Epithelial cell of esophagus (primary cell): ENCODE results near the gene RASGEF1C.

Experiments used
- DNase-seq: peaks from one replicate; pipeline ENCODE4 v3.0.0; 2010; ENCODE audit warnings: low read depth
- H3K4me3 ChIP-seq: 2 replicates; pipeline ENCODE4 v1.5.1; 2011; ENCODE audit warnings: mild to moderate bottlenecking, low read length, control low read depth
- CTCF ChIP-seq: IDR thresholded peaks from 2 replicates; pipeline ENCODE4 v1.5.1; 2011; ENCODE audit warnings: low read depth, mild to moderate bottlenecking, low read length, control low read depth, inconsistent platforms; ENCODE audit not compliant: insufficient read depth; ENCODE audit errors: missing control alignments

RASGEF1C gene

GRCh38 chr5:180216646-180217171 lies 7.7 kb upstream of the RASGEF1C start:
- no peak for TF ChIP-seq CTCF
- DNase-seq, result no peak
- H3K4me3 ChIP-seq, result no peak overlapping the region

- H3K4me3 ChIP-seq, result no peak overlapping the region
- TF ChIP-seq CTCF, result no peak
- no peak for DNase-seq
Observed at GRCh38 chr5:180215783-180216630, 7.0 kb upstream of the RASGEF1C start.

- DNase-seq, result no peak
- H3K4me3 ChIP-seq, result no peak overlapping the region
- TF ChIP-seq CTCF, result no peak
Observed at GRCh38 chr5:180214870-180215770, 6.1 kb upstream of the RASGEF1C start.

GRCh38 chr5:180213657-180214207 lies 4.7 kb upstream of the RASGEF1C start:
- TF ChIP-seq CTCF, result no peak
- DNase-seq, result no peak
- no peak overlapping the region for H3K4me3 ChIP-seq

GRCh38 chr5:180213256-180213600 lies 4.2 kb upstream of the RASGEF1C start:
- DNase-seq, result no peak
- no peak for TF ChIP-seq CTCF
- no peak overlapping the region for H3K4me3 ChIP-seq

- no peak overlapping the region for H3K4me3 ChIP-seq
- DNase-seq, result no peak
- TF ChIP-seq CTCF, result no peak
Observed at GRCh38 chr5:180212363-180213255, 3.6 kb upstream of the RASGEF1C start.
